ENCODE results near the gene RRP8.

Gene RRP8

GRCh38 chr11:6603287-6604080, at the start of gene RRP8, which contains the start of gene ILK:
RRP8 (minus strand) TSS chr11:6603616; CDS start chr11:6603502, 114 bp downstream.
ILK (plus strand) TSS chr11:6603774; CDS start chr11:6604272, 498 bp downstream.
- peak within 1 kb of the TSS; percentile 96 for H3K4me3 ChIP-seq (ENCODE audit: low read depth, low read length)
- TF ChIP-seq CTCF (IDR thresholded peaks at IDR 0.05; ENCODE audit: low read depth, low read length) = no peak

GRCh38 chr11:6653097-6653496, 49.7 kb upstream of the RRP8 start:
- no peak overlapping the region for H3K4me3 ChIP-seq (ENCODE audit: low read depth, low read length)
- TF ChIP-seq CTCF (IDR thresholded peaks at IDR 0.05; ENCODE audit: low read depth, low read length) = no peak

GRCh38 chr11:6652182-6652581, 48.8 kb upstream of the RRP8 start:
- no peak for TF ChIP-seq CTCF (IDR thresholded peaks at IDR 0.05; ENCODE audit: low read depth, low read length)
- H3K4me3 ChIP-seq (ENCODE audit: low read depth, low read length) = no peak overlapping the region

GRCh38 chr11:6650980-6651379, 47.6 kb upstream of the RRP8 start:
- H3K4me3 ChIP-seq (ENCODE audit: low read depth, low read length) = no peak overlapping the region
- no peak for TF ChIP-seq CTCF (IDR thresholded peaks at IDR 0.05; ENCODE audit: low read depth, low read length)

- no peak for TF ChIP-seq CTCF (IDR thresholded peaks at IDR 0.05; ENCODE audit: low read depth, low read length)
- no peak overlapping the region for H3K4me3 ChIP-seq (ENCODE audit: low read depth, low read length)
Measured at GRCh38 chr11:6650104-6650503, 46.7 kb upstream of the RRP8 start.

- H3K4me3 ChIP-seq (ENCODE audit: low read depth, low read length) = no peak overlapping the region
- no peak for TF ChIP-seq CTCF (IDR thresholded peaks at IDR 0.05; ENCODE audit: low read depth, low read length)
Measured at GRCh38 chr11:6648501-6648900, 45.1 kb upstream of the RRP8 start.

- TF ChIP-seq CTCF (IDR thresholded peaks at IDR 0.05; ENCODE audit: low read depth, low read length) = no peak
- no peak overlapping the region for H3K4me3 ChIP-seq (ENCODE audit: low read depth, low read length)
Measured at GRCh38 chr11:6647836-6648235, 44.4 kb upstream of the RRP8 start.
